GM12878 (cell line): ENCODE measurements around the gene KRT79. TPM values are rescaled to one million over a fixed set of nuclear protein-coding genes. Genes with fewer than 3 reads are reported as not detected.

Experiments used
- ATAC-seq: fragments of 200-7000 bp; cut with Tn5 transposase; 3 replicates; pipeline ENCODE4 v1.9.1; 2020; ENCODE audit warnings: mild to moderate bottlenecking, moderate library complexity
- BruUV-seq: library from RNA; stranded (reverse); fragments of 400-500 nt; replicated peaks from 2 replicates; lab custom pipeline; 2021; lab: Mats Ljungman, UMichigan
- CTCF ChIA-PET: fragments of 300-600 bp; sonication (Branson Sonifier 250); formaldehyde crosslinking; extraction: SDS; loops from one replicate; lab custom pipeline; 2021; ENCODE audit warnings: inconsistent platforms; lab: Yijun Ruan, JAX
- POLR2A ChIA-PET: fragments of 350-600 bp; formaldehyde crosslinking; extraction: SDS; loops from one replicate; lab custom pipeline; 2021; ENCODE audit warnings: inconsistent platforms; lab: Charles Lee
- RAD21 ChIA-PET: fragments of 300-600 bp; sonication (Branson Sonifier 250); formaldehyde crosslinking; loops from one replicate; lab custom pipeline; 2023; ENCODE audit warnings: antibody characterized with exemption; ENCODE audit not compliant: unreplicated experiment; lab: Charles Lee
- SMC1A ChIA-PET: fragments of 300-600 bp; sonication (Branson Sonifier 250); formaldehyde crosslinking; loops from one replicate; lab custom pipeline; 2023; ENCODE audit not compliant: unreplicated experiment, uncharacterized antibody; lab: Charles Lee
- DNase-seq: peaks from one replicate; pipeline ENCODE4 v3.0.0-alpha.2; 2011; ENCODE audit warnings: low read depth, low spot score
- FAIRE-seq: peaks from 3 replicates; lab custom pipeline; 2011; peaks lifted over from hg19 to GRCh38; lab: Jason Lieb, UNC
- H2AFZ ChIP-seq: 2 replicates; pipeline ENCODE4 v1.6.0; 2011; ENCODE audit warnings: low read depth, low read length, control low read depth; ENCODE audit not compliant: control insufficient read depth
- H3K27ac ChIP-seq: 2 replicates; pipeline ENCODE4 v1.5.1; 2011; ENCODE audit warnings: control low read depth; ENCODE audit not compliant: control insufficient read depth, insufficient read depth
- H3K27me3 ChIP-seq, 2 experiments: replicated peaks in 1 of 2; 2 replicates each; pipeline versions ENCODE4 v1.6.0 to v1.6.1; 2011; ENCODE audit warnings: low read length in 1 of 2; ENCODE audit not compliant: control insufficient read depth in 2 of 2, insufficient read depth in 2 of 2
- H3K36me3 ChIP-seq, 2 experiments: 2 replicates each; pipeline ENCODE4 v1.5.1; 2011; ENCODE audit warnings: low read length in 1 of 2; ENCODE audit not compliant: control insufficient read depth in 2 of 2, insufficient read depth in 2 of 2
- H3K4me1 ChIP-seq: 2 replicates; pipeline ENCODE4 v1.6.1; 2011; ENCODE audit warnings: mild to moderate bottlenecking, low read length, moderate library complexity, mixed read lengths; ENCODE audit not compliant: control insufficient read depth, insufficient read depth
- H3K4me2 ChIP-seq: 2 replicates; pipeline ENCODE4 v1.6.0; 2011; ENCODE audit warnings: control low read depth; ENCODE audit not compliant: control insufficient read depth, insufficient read depth
- H3K4me3 ChIP-seq: fragments of 200-600 bp; sonication (generic); 2 replicates; pipeline ENCODE4 v1.5.1; 2016
- H3K79me2 ChIP-seq: 2 replicates; pipeline ENCODE4 v1.6.0; 2011; ENCODE audit warnings: low read length; ENCODE audit not compliant: control insufficient read depth, insufficient read depth
- H3K9ac ChIP-seq: 2 replicates; pipeline ENCODE4 v1.8.0; 2011; ENCODE audit warnings: low read length, control low read depth, mixed read lengths; ENCODE audit not compliant: control insufficient read depth, insufficient read depth
- H3K9me3 ChIP-seq: replicated peaks from 3 replicates; pipeline ENCODE4 v1.5.1; 2011; ENCODE audit warnings: mild to moderate bottlenecking, low read length; ENCODE audit not compliant: control insufficient read depth, insufficient read depth
- H4K20me1 ChIP-seq: 2 replicates; pipeline ENCODE4 v1.6.0; 2011; ENCODE audit not compliant: control insufficient read depth, insufficient read depth
- BCL11A ChIP-seq: IDR thresholded peaks from 2 replicates; pipeline ENCODE4 v1.6.1; 2011; ENCODE audit warnings: low read depth, low read length
- EED ChIP-seq: sonication (generic); IDR thresholded peaks from 2 replicates; pipeline ENCODE4 v1.6.1; 2016; ENCODE audit warnings: antibody characterized with exemption, low read depth
- FOXM1 ChIP-seq: IDR thresholded peaks from 2 replicates; pipeline ENCODE4 v1.6.1; 2012; ENCODE audit warnings: low read depth, mild to moderate bottlenecking, inconsistent platforms, low read length, moderate library complexity
- JUNB ChIP-seq: IDR thresholded peaks from 2 replicates; pipeline ENCODE4 v1.6.1; 2016; ENCODE audit warnings: antibody characterized with exemption, mild to moderate bottlenecking
- LARP7 ChIP-seq: fragments of 450-650 bp; IDR thresholded peaks from 2 replicates; pipeline ENCODE4 v1.6.1; 2017; ENCODE audit warnings: mild to moderate bottlenecking
- NBN ChIP-seq: fragments of 450-650 bp; IDR thresholded peaks from 2 replicates; pipeline ENCODE4 v1.6.1; 2016
- POLR2AphosphoS2 ChIP-seq: IDR thresholded peaks from 2 replicates; pipeline ENCODE4 v1.6.1; 2011; ENCODE audit warnings: low read depth, mild to moderate bottlenecking, low read length, improper control_type of control experiment, moderate library complexity
- POU2F2 ChIP-seq: IDR thresholded peaks from 3 replicates; pipeline ENCODE4 v1.6.1; 2011; ENCODE audit warnings: low read depth, mild to moderate bottlenecking, low read length, borderline replicate concordance
- RFX5 ChIP-seq: IDR thresholded peaks from 2 replicates; pipeline ENCODE4 v1.6.1; 2011; ENCODE audit warnings: low read depth, low read length, improper control_type of control experiment
- SMARCA5 ChIP-seq: fragments of 450-650 bp; IDR thresholded peaks from 2 replicates; pipeline ENCODE4 v1.6.1; 2017; ENCODE audit warnings: mild to moderate bottlenecking
- WRNIP1 ChIP-seq: IDR thresholded peaks from 2 replicates; pipeline ENCODE4 v1.6.1; 2011; ENCODE audit warnings: low read depth, low read length, improper control_type of control experiment, borderline replicate concordance
- ZNF207 ChIP-seq: fragments of 450-650 bp; IDR thresholded peaks from 2 replicates; pipeline ENCODE4 v1.6.1; 2014; ENCODE audit warnings: antibody characterized with exemption, mild to moderate bottlenecking, borderline replicate concordance
- ZNF24 ChIP-seq: fragments of 450-650 bp; IDR thresholded peaks from 2 replicates; pipeline ENCODE4 v1.6.1; 2017; ENCODE audit warnings: antibody characterized with exemption, mild to moderate bottlenecking
- ZNF274 ChIP-seq: IDR thresholded peaks from one replicate; pipeline ENCODE4 v1.8.0; 2011; ENCODE audit not compliant: insufficient read length, insufficient read depth
- WGBS: methylation state at CpG from one replicate; pipeline ENCODE4 v1.1.6; 2016; ENCODE audit warnings: low lambda C conversion rate; ENCODE audit not compliant: insufficient replicate concordance, insufficient coverage; ENCODE audit errors: missing lambda C conversion rate; 5-methylcytosine and 5-hydroxymethylcytosine counted together
- in situ Hi-C: fragments of 300-500 bp; cut with MboI; formaldehyde crosslinking; loops from 9 replicates; pipeline ENCODE4 v1.14.3; 2018; ENCODE audit warnings: mixed read lengths
- intact Hi-C: fragments of 100-400 bp; cut with micrococcal nuclease; formaldehyde crosslinking; loops from one replicate; pipeline ENCODE4 v1.14.2; 2022; ENCODE audit not compliant: unreplicated experiment
- polyA plus RNA-seq, 11 experiments: library from polyadenylated mRNA; depleted of rRNA in 4 of 11; unstranded in 6 of 11; stranded (reverse) in 5 of 11; fragments of >200 nt; fragmentation: Nextera tagmentation in 4 of 11; fragmentation: Illumina TruSeq in 1 of 11; extraction: Ambion mirVana in 4 of 11; extraction: Trizol in 1 of 11; gene quantifications; 1 replicate in 1 of 11; 2 replicates in 10 of 11; pipeline versions ENCODE4 v1.2.1 to v1.2.3, GENCODE V29; 2011 to 2016; ENCODE audit warnings: inconsistent platforms in 2 of 11, missing spikeins in 2 of 11, low read depth in 1 of 11
- total RNA-seq, 4 experiments: library from RNA; depleted of rRNA in 3 of 4; stranded (reverse); fragments of >200 nt in 3 of 4; fragmentation: Illumina TruSeq in 1 of 4; extraction: Trizol in 1 of 4; gene quantifications; 2 replicates each; pipeline versions ENCODE4 v1.2.1 to v1.2.3, GENCODE V29; 2013 to 2021
- TF ChIP-seq, protein P1 (sequence below): fragments of 450-650 bp; IDR thresholded peaks from 2 replicates; pipeline ENCODE4 v1.6.1; 2017; ENCODE audit warnings: mild to moderate bottlenecking, moderate library complexity
- TF ChIP-seq, protein P2 (sequence below): fragments of 450-650 bp; IDR thresholded peaks from 2 replicates; pipeline ENCODE4 v1.6.1; 2018; ENCODE audit warnings: borderline replicate concordance, mild to moderate bottlenecking; ENCODE audit not compliant: partially characterized antibody
- TF ChIP-seq, protein P3 (sequence below): fragments of 150-350 bp; IDR thresholded peaks from 2 replicates; pipeline ENCODE4 v1.6.1; 2014; ENCODE audit warnings: mild to moderate bottlenecking, low read depth, low read length

KRT79 gene
- total and polyA plus RNA-seq, 10 of the 15 experiments (the other 5 are each of a cell fraction or from before 2014, with no cell fraction given), result 0.03 to 0.09 (median 0.07) TPM; not detected in 7

DNA sequence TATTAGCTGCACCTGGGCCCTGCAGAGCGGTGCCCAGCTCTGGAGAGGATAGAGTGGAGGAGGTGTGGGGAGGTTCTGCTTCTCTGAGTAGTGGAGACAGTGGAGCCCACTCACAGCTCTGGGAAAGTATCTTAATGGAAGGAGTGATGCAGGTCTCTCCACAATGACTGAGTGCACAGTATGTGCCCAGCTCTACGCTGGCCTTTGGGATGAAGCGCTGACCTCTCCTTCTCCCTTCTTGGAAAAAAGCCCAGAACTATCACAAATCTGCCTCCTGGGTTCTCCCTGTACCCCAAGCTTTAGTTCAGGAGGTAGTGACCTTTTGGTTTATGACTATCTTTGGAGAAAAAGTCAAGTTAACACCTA lies 37.7 kb downstream of the KRT79 start:
- Histone ChIP-seq H3K27me3 (no peaks in the 10 kb centered on the region; a peak in 1 of 4 replicates), H3K27ac (no peak overlapping the region), H3K79me2 (no peaks in the 10 kb centered on the region), H3K9ac (no peak overlapping the region), H3K9me3 (no peaks in the 10 kb centered on the region), H3K36me3 (no peaks in the 10 kb centered on the region), H3K4me1 (no peaks in the 10 kb centered on the region), H2AFZ (no peak overlapping the region), H4K20me1 (no peaks in the 10 kb centered on the region), H3K4me2 (no peak overlapping the region), H3K4me3 (no peak overlapping the region)
- no TSS peak for BruUV-seq
- FAIRE-seq (no peak), ATAC-seq (no peak), DNase-seq (no peak)
- SMC1A ChIA-PET, result no interaction called here
- 38% methylated on average over 3 of the region's 3 CpGs for WGBS
- CTCF ChIA-PET, result interaction anchor here (0.6 kb wide), 1 partner anchor 74 kb away, joined by 4 read pairs; no protein-coding TSS in a partner anchor
- POLR2A ChIA-PET, result interaction anchor here (0.6 kb wide), 1 partner anchor 9 kb away, joined by 3 read pairs; no protein-coding TSS in a partner anchor
- no peak for TF ChIP-seq WRNIP1
- no peak for TF ChIP-seq BCL11A
- TF ChIP-seq, protein P1, sequence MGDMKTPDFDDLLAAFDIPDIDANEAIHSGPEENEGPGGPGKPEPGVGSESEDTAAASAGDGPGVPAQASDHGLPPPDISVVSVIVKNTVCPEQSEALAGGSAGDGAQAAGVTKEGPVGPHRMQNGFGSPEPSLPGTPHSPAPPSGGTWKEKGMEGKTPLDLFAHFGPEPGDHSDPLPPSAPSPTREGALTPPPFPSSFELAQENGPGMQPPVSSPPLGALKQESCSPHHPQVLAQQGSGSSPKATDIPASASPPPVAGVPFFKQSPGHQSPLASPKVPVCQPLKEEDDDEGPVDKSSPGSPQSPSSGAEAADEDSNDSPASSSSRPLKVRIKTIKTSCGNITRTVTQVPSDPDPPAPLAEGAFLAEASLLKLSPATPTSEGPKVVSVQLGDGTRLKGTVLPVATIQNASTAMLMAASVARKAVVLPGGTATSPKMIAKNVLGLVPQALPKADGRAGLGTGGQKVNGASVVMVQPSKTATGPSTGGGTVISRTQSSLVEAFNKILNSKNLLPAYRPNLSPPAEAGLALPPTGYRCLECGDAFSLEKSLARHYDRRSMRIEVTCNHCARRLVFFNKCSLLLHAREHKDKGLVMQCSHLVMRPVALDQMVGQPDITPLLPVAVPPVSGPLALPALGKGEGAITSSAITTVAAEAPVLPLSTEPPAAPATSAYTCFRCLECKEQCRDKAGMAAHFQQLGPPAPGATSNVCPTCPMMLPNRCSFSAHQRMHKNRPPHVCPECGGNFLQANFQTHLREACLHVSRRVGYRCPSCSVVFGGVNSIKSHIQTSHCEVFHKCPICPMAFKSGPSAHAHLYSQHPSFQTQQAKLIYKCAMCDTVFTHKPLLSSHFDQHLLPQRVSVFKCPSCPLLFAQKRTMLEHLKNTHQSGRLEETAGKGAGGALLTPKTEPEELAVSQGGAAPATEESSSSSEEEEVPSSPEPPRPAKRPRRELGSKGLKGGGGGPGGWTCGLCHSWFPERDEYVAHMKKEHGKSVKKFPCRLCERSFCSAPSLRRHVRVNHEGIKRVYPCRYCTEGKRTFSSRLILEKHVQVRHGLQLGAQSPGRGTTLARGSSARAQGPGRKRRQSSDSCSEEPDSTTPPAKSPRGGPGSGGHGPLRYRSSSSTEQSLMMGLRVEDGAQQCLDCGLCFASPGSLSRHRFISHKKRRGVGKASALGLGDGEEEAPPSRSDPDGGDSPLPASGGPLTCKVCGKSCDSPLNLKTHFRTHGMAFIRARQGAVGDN, result no peak
- TF ChIP-seq FOXM1, result no peak
- TF ChIP-seq, protein P2, sequence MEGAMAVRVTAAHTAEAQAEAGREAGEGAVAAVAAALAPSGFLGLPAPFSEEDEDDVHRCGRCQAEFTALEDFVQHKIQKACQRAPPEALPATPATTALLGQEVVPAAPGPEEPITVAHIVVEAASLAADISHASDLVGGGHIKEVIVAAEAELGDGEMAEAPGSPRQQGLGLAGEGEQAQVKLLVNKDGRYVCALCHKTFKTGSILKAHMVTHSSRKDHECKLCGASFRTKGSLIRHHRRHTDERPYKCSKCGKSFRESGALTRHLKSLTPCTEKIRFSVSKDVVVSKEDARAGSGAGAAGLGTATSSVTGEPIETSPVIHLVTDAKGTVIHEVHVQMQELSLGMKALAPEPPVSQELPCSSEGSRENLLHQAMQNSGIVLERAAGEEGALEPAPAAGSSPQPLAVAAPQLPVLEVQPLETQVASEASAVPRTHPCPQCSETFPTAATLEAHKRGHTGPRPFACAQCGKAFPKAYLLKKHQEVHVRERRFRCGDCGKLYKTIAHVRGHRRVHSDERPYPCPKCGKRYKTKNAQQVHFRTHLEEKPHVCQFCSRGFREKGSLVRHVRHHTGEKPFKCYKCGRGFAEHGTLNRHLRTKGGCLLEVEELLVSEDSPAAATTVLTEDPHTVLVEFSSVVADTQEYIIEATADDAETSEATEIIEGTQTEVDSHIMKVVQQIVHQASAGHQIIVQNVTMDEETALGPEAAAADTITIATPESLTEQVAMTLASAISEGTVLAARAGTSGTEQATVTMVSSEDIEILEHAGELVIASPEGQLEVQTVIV, result no peak
- TF ChIP-seq ZNF274, result no peak
- TF ChIP-seq POU2F2, result no peak
- TF ChIP-seq LARP7, result no peak
- no peak for TF ChIP-seq SMARCA5
- no peak for TF ChIP-seq POLR2AphosphoS2
- TF ChIP-seq NBN, result no peak
- TF ChIP-seq ZNF207, result no peak
- TF ChIP-seq RFX5, result no peak
- TF ChIP-seq EED, result no peak
- no peak for TF ChIP-seq JUNB
- no peak for TF ChIP-seq ZNF24
- TF ChIP-seq, protein P3, sequence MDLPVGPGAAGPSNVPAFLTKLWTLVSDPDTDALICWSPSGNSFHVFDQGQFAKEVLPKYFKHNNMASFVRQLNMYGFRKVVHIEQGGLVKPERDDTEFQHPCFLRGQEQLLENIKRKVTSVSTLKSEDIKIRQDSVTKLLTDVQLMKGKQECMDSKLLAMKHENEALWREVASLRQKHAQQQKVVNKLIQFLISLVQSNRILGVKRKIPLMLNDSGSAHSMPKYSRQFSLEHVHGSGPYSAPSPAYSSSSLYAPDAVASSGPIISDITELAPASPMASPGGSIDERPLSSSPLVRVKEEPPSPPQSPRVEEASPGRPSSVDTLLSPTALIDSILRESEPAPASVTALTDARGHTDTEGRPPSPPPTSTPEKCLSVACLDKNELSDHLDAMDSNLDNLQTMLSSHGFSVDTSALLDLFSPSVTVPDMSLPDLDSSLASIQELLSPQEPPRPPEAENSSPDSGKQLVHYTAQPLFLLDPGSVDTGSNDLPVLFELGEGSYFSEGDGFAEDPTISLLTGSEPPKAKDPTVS, result no peak
- RAD21 ChIA-PET, result interaction anchor here (1.0 kb wide), 1 partner anchor 19 kb away, joined by 3 read pairs; the partner anchor contains the start of gene KRT76
- intact Hi-C loops (no loop called here), in situ Hi-C loops (no loop called here)
